Spleen (tissue), 11 donors: Measurements from ENCODE around the gene DIAPH1. TPM values are rescaled to one million over a fixed set of nuclear protein-coding genes. Genes with fewer than 3 reads are reported as not detected.

Experiments
- DNase-seq: peaks from one replicate; pipeline ENCODE4 v3.0.0-alpha.2; 2020
- H3K27ac ChIP-seq, 8 donors: fragments of 200-600 bp; sonication (generic) in 7 of 8; 1 replicate in 4 of 8; 2 replicates in 4 of 8; pipeline versions ENCODE4 v1.5.0 to v1.8.0; 2016 to 2021; ENCODE audit warnings: inconsistent platforms in 4 of 8, mild to moderate bottlenecking in 4 of 8, moderate library complexity in 1 of 8
- H3K27me3 ChIP-seq, 7 donors: fragments of 200-600 bp; sonication (generic) in 6 of 7; replicated peaks in 1 of 7; 1 replicate in 4 of 7; 2 replicates in 3 of 7; pipeline versions ENCODE4 v1.5.0 to v1.8.0; 2016 to 2021; ENCODE audit warnings: inconsistent platforms in 3 of 7, mild to moderate bottlenecking in 1 of 7
- H3K36me3 ChIP-seq, 6 donors: fragments of 200-600 bp; sonication (generic) in 5 of 6; 1 replicate in 4 of 6; 2 replicates in 2 of 6; pipeline versions ENCODE4 v1.5.0 to v1.8.0; 2016 to 2021; ENCODE audit warnings: inconsistent platforms in 2 of 6
- H3K4me1 ChIP-seq, 6 donors: fragments of 200-600 bp; sonication (generic) in 5 of 6; 1 replicate in 3 of 6; 2 replicates in 3 of 6; pipeline versions ENCODE4 v1.5.0 to v1.8.0; 2016 to 2021; ENCODE audit warnings: inconsistent platforms in 3 of 6
- H3K4me3 ChIP-seq, 8 donors: fragments of 200-600 bp; sonication (generic) in 7 of 8; 1 replicate in 4 of 8; 2 replicates in 4 of 8; pipeline versions ENCODE4 v1.5.0 to v1.8.0; 2016 to 2021; ENCODE audit warnings: inconsistent platforms in 4 of 8, mild to moderate bottlenecking in 4 of 8, moderate library complexity in 2 of 8
- H3K9me3 ChIP-seq, 8 donors: fragments of 200-600 bp; sonication (generic) in 7 of 8; 1 replicate in 4 of 8; 2 replicates in 4 of 8; pipeline versions ENCODE4 v1.5.0 to v1.8.0; 2016 to 2021; ENCODE audit warnings: inconsistent platforms in 4 of 8
- POLR2A ChIP-seq, 3 donors: fragments of 450-650 bp; IDR thresholded peaks; one replicate each; pipeline ENCODE4 v1.5.1; 2017; ENCODE audit warnings: antibody characterized with exemption in 3 of 3, mild to moderate bottlenecking in 1 of 3
- POLR2AphosphoS5 ChIP-seq, 3 donors: sonication (generic); formaldehyde crosslinking; IDR thresholded peaks; one replicate each; pipeline ENCODE4 v1.5.1; 2017; ENCODE audit warnings: antibody characterized with exemption in 3 of 3
- WGBS, 5 donors: extraction: QIAGEN DNeasy Blood & Tissue Kit in 3 of 5; methylation state at CpG; one replicate each; pipeline versions ENCODE4 v1.1.5 to v1.1.7; 2013 to 2018; 5-methylcytosine and 5-hydroxymethylcytosine counted together
- intact Hi-C: fragments of 100-400 bp; cut with DNase I; formaldehyde crosslinking; loops from one replicate; pipeline ENCODE4 v1.15.0; 2023; ENCODE audit warnings: low total_unique reads
- polyA plus RNA-seq, 3 donors: library from polyadenylated mRNA; stranded (reverse); fragments of 200-250 nt; gene quantifications; one replicate each; pipeline ENCODE4 v1.2.1, GENCODE V29; 2013
- small RNA-seq, 4 donors: library from RNA; depleted of rRNA; stranded (forward); fragments of <200 nt; gene quantifications; one replicate each; pipeline ENCODE3, GENCODE V24; 2016
- total RNA-seq, 7 donors: library from RNA; depleted of rRNA in 3 of 7; stranded (reverse); fragments of >200 nt in 3 of 7; fragmentation: NEBNext Ultra II Directional in 4 of 7; extraction: Animal tissue kit (Norgen Biotek cat#: 25700) in 4 of 7; gene quantifications; one replicate each; pipeline versions ENCODE4 v1.1.0 to v1.2.1, GENCODE V29; 2016 to 2021
- donor health status: healthy with polysubstance abuse.
- donor health status: DM: no; HTN: no; CAD: no; lungs with moderate emphysema.
- donor health status: DM: no; HTN: no; CAD: no.
- donor health status: Bipolar disorder and iron deficiency.
- donor health status: healthy.
- donor health status: DM: no; HTN: no; CAD: no.
- donor health status: DM: yes; HTN: yes; CAD: no.

The DIAPH1 gene
- total and polyA plus RNA-seq, 10 donors = 35.4 to 123 (median 81.5) TPM

DNA sequence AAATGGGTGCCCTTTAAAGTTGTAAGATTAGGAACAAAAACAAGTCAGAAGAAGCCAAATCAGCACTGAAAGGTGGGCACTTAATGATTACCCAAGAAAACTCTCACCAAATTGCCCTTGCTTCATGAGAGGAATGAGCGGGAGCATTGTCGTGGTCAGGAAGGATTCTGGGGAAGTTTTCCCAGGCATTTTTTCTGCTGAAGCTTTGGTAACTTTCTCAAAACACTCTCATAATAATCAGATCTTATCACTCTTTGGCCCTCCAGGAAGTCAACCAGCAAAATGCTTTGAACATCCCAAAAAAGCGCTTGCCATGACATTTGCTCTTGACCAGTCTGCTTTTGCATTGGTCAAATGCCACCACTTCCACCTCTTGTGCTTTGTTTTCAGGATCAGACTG lies 153.4 kb downstream of the DIAPH1 start:
- no peak for TF ChIP-seq POLR2A (IDR thresholded peaks at IDR 0.05)
- no peak for TF ChIP-seq POLR2AphosphoS5 (IDR thresholded peaks at IDR 0.05)
- Histone ChIP-seq H3K9me3 (peaks cover 0 to 21% (median 9%) of the 10 kb centered on the region in 8 donors), H3K36me3 (no peaks in the 10 kb centered on the region), H3K27ac (no peak overlapping the region), H3K4me1 (no peaks in the 10 kb centered on the region), H3K27me3 (no peaks in the 10 kb centered on the region), H3K4me3 (no peak overlapping the region)
- no peak for DNase-seq
- intact Hi-C loops = no loop called here
- 89 to 96% (median 94%) methylated on average over 3 of the region's 3 CpGs for WGBS, 5 donors

Small RNAs within 50 kb of the gene (small RNA-seq; reads per million reads assigned to genes)
- 0 reads per million in 4 donors for gene RPS27AP10

Other genes starting within 250 kb of the DIAPH1 start
- gene PCDHGB3, start 248.8 kb downstream of the DIAPH1 start, total RNA-seq = 1 to 10 TPM; 1.3 to 5.0 (median 3.9) TPM
- under 1 TPM; 0.06 to 0.38 (median 0.09) TPM for gene PCDHGB3, start 248.8 kb downstream of the DIAPH1 start, polyA plus RNA-seq
- gene PCDHGA6, start 245.1 kb downstream of the DIAPH1 start, total RNA-seq = 1 to 10 TPM; 2.2 to 5.0 (median 4.2) TPM
- gene PCDHGA6, start 245.1 kb downstream of the DIAPH1 start, polyA plus RNA-seq = under 1 TPM; 0.35 to 0.58 (median 0.54) TPM
- 1 to 10 TPM; 1.2 to 5.4 (median 2.0) TPM for gene PCDHGA7, start 236.3 kb downstream of the DIAPH1 start, total RNA-seq
- gene PCDHGA7, start 236.3 kb downstream of the DIAPH1 start, polyA plus RNA-seq = under 1 TPM; 0.18 to 0.29 (median 0.22) TPM
- 1 to 10 TPM; 1.6 to 3.9 (median 3.0) TPM for gene PCDHGB4, start 231.3 kb downstream of the DIAPH1 start, total RNA-seq
- gene PCDHGB4, start 231.3 kb downstream of the DIAPH1 start, polyA plus RNA-seq = under 1 TPM; 0.02 to 0.29 (median 0.14) TPM
- gene PCDHGA8, start 226.4 kb downstream of the DIAPH1 start, total RNA-seq = 1 to 10 TPM in 6 of 7 donors, under 1 TPM in 1; 0.70 to 3.9 (median 2.1) TPM
- gene PCDHGA8, start 226.4 kb downstream of the DIAPH1 start, polyA plus RNA-seq = under 1 TPM in 2 of 3 donors, not detected in 1; 0.04 to 0.13 TPM
- 1 to 10 TPM; 3.9 to 8.0 (median 5.6) TPM for gene PCDHGB5, start 221.1 kb downstream of the DIAPH1 start, total RNA-seq
- gene PCDHGB5, start 221.1 kb downstream of the DIAPH1 start, polyA plus RNA-seq = under 1 TPM; 0.07 to 0.32 (median 0.17) TPM
- gene PCDHGA9, start 216.2 kb downstream of the DIAPH1 start, total RNA-seq = 1 to 10 TPM; 2.6 to 9.6 (median 4.7) TPM
- under 1 TPM in 2 of 3 donors, not detected in 1; 0.11 to 0.29 TPM for gene PCDHGA9, start 216.2 kb downstream of the DIAPH1 start, polyA plus RNA-seq
- 1 to 10 TPM; 3.1 to 6.8 (median 5.2) TPM for gene PCDHGB6, start 211.0 kb downstream of the DIAPH1 start, total RNA-seq
- under 1 TPM; 0.13 to 0.42 (median 0.20) TPM for gene PCDHGB6, start 211.0 kb downstream of the DIAPH1 start, polyA plus RNA-seq
- gene PCDHGA10, start 206.0 kb downstream of the DIAPH1 start, total RNA-seq = 1 to 10 TPM; 2.5 to 6.9 (median 4.6) TPM
- under 1 TPM; 0.15 to 0.35 (median 0.17) TPM for gene PCDHGA10, start 206.0 kb downstream of the DIAPH1 start, polyA plus RNA-seq
- 10 to 100 TPM in 2 of 7 donors, 1 to 10 TPM in 5; 5.7 to 11.9 (median 8.1) TPM for gene PCDHGB7, start 201.3 kb downstream of the DIAPH1 start, total RNA-seq
- gene PCDHGB7, start 201.3 kb downstream of the DIAPH1 start, polyA plus RNA-seq = under 1 TPM; 0.14 to 0.42 (median 0.15) TPM
- gene PCDHGA11, start 197.9 kb downstream of the DIAPH1 start, total RNA-seq = 1 to 10 TPM; 1.8 to 5.7 (median 3.2) TPM
- under 1 TPM; 0.13 to 0.26 (median 0.18) TPM for gene PCDHGA11, start 197.9 kb downstream of the DIAPH1 start, polyA plus RNA-seq
- 1 to 10 TPM; 3.3 to 6.3 (median 5.4) TPM for gene PCDHGA12, start 188.5 kb downstream of the DIAPH1 start, total RNA-seq
- gene PCDHGA12, start 188.5 kb downstream of the DIAPH1 start, polyA plus RNA-seq = under 1 TPM; 0.02 to 0.54 (median 0.12) TPM
- 10 to 100 TPM; 10.7 to 26.7 (median 22.5) TPM for gene PCDHGC3, start 143.0 kb downstream of the DIAPH1 start, total RNA-seq
- 10 to 100 TPM in 2 of 3 donors, 1 to 10 TPM in 1; 7.0 to 12.7 (median 10.3) TPM for gene PCDHGC3, start 143.0 kb downstream of the DIAPH1 start, polyA plus RNA-seq
- gene PCDHGC4, start 134.0 kb downstream of the DIAPH1 start, total RNA-seq = 1 to 10 TPM; 1.3 to 3.9 (median 2.6) TPM
- under 1 TPM in 2 of 3 donors, not detected in 1; 0.03 TPM for gene PCDHGC4, start 134.0 kb downstream of the DIAPH1 start, polyA plus RNA-seq
- 1 to 10 TPM in 5 of 7 donors, under 1 TPM in 2; 0.93 to 2.5 (median 1.2) TPM for gene PCDHGC5, start 129.9 kb downstream of the DIAPH1 start, total RNA-seq
- gene PCDHGC5, start 129.9 kb downstream of the DIAPH1 start, polyA plus RNA-seq = under 1 TPM in 2 of 3 donors, not detected in 1; 0.02 to 0.10 TPM
- gene HDAC3, start 17.8 kb upstream of the DIAPH1 start, total RNA-seq = 10 to 100 TPM; 51.1 to 71.3 (median 60.7) TPM
- gene HDAC3, start 17.8 kb upstream of the DIAPH1 start, polyA plus RNA-seq = 100 to 1,000 TPM in 1 of 3 donors, 10 to 100 TPM in 2; 66.3 to 108 (median 89.3) TPM
- 10 to 100 TPM in 3 of 7 donors, 1 to 10 TPM in 4; 8.7 to 12.8 (median 9.9) TPM for gene RELL2, start 18.0 kb upstream of the DIAPH1 start, total RNA-seq
- 10 to 100 TPM; 13.7 to 26.2 (median 25.1) TPM for gene RELL2, start 18.0 kb upstream of the DIAPH1 start, polyA plus RNA-seq
- gene FCHSD1, start 32.4 kb upstream of the DIAPH1 start, total RNA-seq = 10 to 100 TPM; 34.9 to 67.3 (median 47.9) TPM
- gene FCHSD1, start 32.4 kb upstream of the DIAPH1 start, polyA plus RNA-seq = 10 to 100 TPM; 20.4 to 37.6 (median 35.0) TPM
- 10 to 100 TPM; 11.9 to 31.2 (median 19.3) TPM for gene ARAP3, start 63.2 kb upstream of the DIAPH1 start, total RNA-seq
- gene ARAP3, start 63.2 kb upstream of the DIAPH1 start, polyA plus RNA-seq = 10 to 100 TPM in 2 of 3 donors, 1 to 10 TPM in 1; 4.0 to 14.6 (median 12.8) TPM